ENCODE data around the gene SGK2.

SGK2 gene

DNA sequence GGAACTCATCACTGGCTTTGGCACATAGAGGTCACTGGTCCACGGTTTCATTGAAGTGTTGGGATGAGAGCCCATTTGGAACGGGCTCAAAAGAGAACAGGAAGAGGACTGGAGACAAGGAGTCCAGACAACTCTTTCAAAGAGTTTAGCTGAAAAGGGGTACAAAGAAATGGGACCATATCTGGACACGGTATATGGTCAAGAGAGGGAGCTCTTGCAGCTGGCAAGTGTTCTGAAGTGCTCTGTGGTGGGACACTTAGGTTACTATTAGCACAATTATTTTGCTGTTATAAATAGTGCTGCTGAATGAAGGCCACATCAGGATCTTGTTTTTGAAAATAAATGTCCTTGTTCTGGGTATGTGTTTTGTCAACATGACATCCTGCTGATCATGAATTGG, 4.6 kb downstream of the SGK2 start:
- Histone ChIP-seq H3K36me3 (ENCODE audit: insufficient read depth, low read length) (no peaks in the 10 kb centered on the region), H3K27me3 (ENCODE audit: insufficient read depth, low read length, poor library complexity) (no peaks in the 10 kb centered on the region), H3K27ac (ENCODE audit: low read length) (no peak overlapping the region), H3K9ac (ENCODE audit: low read depth, low read length) (no peak overlapping the region), H3K4me1 (ENCODE audit: insufficient read depth, low read length) (no peaks in the 10 kb centered on the region), H3K4me3 (ENCODE audit: low read depth in 1 of 2, low read length in 2 of 2) (no peak overlapping the region), H3K4me2 (ENCODE audit: insufficient read depth, low read length) (no peak overlapping the region), H2AFZ (ENCODE audit: low read depth, low read length) (no peak overlapping the region), H4K20me1 (ENCODE audit: insufficient read depth, low read length) (no peaks in the 10 kb centered on the region), H3K79me2 (ENCODE audit: insufficient read depth, low read length) (no peaks in the 10 kb centered on the region), H3K9me3 (ENCODE audit: insufficient read depth, low read length, severe bottlenecking) (no peaks in the 10 kb centered on the region)
- DNase-seq = no peak
- ATAC-seq (ENCODE audit: insufficient read depth, low read depth) = no peak
- TF ChIP-seq, protein P1, sequence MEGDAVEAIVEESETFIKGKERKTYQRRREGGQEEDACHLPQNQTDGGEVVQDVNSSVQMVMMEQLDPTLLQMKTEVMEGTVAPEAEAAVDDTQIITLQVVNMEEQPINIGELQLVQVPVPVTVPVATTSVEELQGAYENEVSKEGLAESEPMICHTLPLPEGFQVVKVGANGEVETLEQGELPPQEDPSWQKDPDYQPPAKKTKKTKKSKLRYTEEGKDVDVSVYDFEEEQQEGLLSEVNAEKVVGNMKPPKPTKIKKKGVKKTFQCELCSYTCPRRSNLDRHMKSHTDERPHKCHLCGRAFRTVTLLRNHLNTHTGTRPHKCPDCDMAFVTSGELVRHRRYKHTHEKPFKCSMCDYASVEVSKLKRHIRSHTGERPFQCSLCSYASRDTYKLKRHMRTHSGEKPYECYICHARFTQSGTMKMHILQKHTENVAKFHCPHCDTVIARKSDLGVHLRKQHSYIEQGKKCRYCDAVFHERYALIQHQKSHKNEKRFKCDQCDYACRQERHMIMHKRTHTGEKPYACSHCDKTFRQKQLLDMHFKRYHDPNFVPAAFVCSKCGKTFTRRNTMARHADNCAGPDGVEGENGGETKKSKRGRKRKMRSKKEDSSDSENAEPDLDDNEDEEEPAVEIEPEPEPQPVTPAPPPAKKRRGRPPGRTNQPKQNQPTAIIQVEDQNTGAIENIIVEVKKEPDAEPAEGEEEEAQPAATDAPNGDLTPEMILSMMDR (IDR thresholded peaks at IDR 0.05; ENCODE audit: borderline replicate concordance, extremely low read depth, low read length, poor library complexity, severe bottlenecking) = no peak
- no peak for TF ChIP-seq EZH2 (IDR thresholded peaks at IDR 0.05; ENCODE audit: borderline replicate concordance, low read depth, low read length, severe bottlenecking)

DNA sequence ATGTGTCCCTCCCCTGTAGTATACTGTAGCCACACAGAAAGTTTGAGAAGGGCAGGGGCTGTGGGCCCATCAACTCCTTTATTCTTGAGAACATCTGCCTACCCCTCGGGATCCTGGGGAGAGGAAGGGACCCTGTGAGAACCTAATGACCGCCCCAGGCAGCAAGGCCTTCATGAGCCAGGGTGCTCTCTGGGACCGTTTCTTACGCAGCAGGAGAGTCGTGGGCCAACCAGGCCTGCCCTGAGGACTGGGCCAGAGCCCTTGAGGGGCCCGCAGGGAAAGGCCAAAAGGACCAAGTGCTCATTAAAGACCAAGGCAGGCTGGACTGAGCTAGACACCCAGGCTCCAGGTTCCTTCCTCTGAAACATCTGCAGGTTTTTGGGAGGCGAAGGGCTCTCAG, 5.2 kb downstream of the SGK2 start:
- no peaks in the 10 kb centered on the region for H3K27me3 ChIP-seq (ENCODE audit: insufficient read depth, low read length, poor library complexity)
- H3K36me3 ChIP-seq (ENCODE audit: insufficient read depth, low read length) = no peaks in the 10 kb centered on the region
- no peak overlapping the region for H3K9ac ChIP-seq (ENCODE audit: low read depth, low read length)
- no peaks in the 10 kb centered on the region for H3K79me2 ChIP-seq (ENCODE audit: insufficient read depth, low read length)
- H4K20me1 ChIP-seq (ENCODE audit: insufficient read depth, low read length) = no peaks in the 10 kb centered on the region
- H3K27ac ChIP-seq (ENCODE audit: low read length) = no peak overlapping the region
- TF ChIP-seq, protein P1 (IDR thresholded peaks at IDR 0.05; ENCODE audit: borderline replicate concordance, extremely low read depth, low read length, poor library complexity, severe bottlenecking) = no peak
- no peak for TF ChIP-seq EZH2 (IDR thresholded peaks at IDR 0.05; ENCODE audit: borderline replicate concordance, low read depth, low read length, severe bottlenecking)
- ATAC-seq (ENCODE audit: insufficient read depth, low read depth) (no peak), DNase-seq (no peak)
- no peaks in the 10 kb centered on the region for H3K9me3 ChIP-seq (ENCODE audit: insufficient read depth, low read length, severe bottlenecking)
- no peak overlapping the region for H2AFZ ChIP-seq (ENCODE audit: low read depth, low read length)
- H3K4me3 ChIP-seq (ENCODE audit: low read depth in 1 of 2, low read length in 2 of 2) = no peak overlapping the region
- H3K4me1 ChIP-seq (ENCODE audit: insufficient read depth, low read length) = no peaks in the 10 kb centered on the region
- H3K4me2 ChIP-seq (ENCODE audit: insufficient read depth, low read length) = no peak overlapping the region

DNA sequence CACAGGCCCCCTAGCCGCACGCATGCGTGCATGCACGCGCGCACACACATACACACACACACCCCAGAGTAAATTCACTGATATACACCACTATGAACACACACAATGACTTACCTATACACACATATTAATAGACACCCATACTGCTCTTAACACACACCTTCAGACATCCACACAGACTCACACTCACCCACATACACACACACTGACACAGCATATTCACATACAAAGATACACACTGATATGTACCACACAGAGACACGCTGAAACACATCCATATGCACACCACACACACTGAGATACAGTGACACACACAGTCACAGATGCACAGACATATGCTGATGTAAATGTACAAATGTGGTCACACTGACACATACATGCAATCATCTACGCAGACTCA, 5.6 kb downstream of the SGK2 start:
- H2AFZ ChIP-seq (ENCODE audit: low read depth, low read length) = no peak overlapping the region
- H3K9ac ChIP-seq (ENCODE audit: low read depth, low read length) = no peak overlapping the region
- H3K36me3 ChIP-seq (ENCODE audit: insufficient read depth, low read length) = no peaks in the 10 kb centered on the region
- no peaks in the 10 kb centered on the region for H4K20me1 ChIP-seq (ENCODE audit: insufficient read depth, low read length)
- no peaks in the 10 kb centered on the region for H3K4me1 ChIP-seq (ENCODE audit: insufficient read depth, low read length)
- TF ChIP-seq EZH2 (IDR thresholded peaks at IDR 0.05; ENCODE audit: borderline replicate concordance, low read depth, low read length, severe bottlenecking) = no peak
- TF ChIP-seq, protein P1 (IDR thresholded peaks at IDR 0.05; ENCODE audit: borderline replicate concordance, extremely low read depth, low read length, poor library complexity, severe bottlenecking) = no peak
- no peak overlapping the region for H3K27ac ChIP-seq (ENCODE audit: low read length)
- ATAC-seq (ENCODE audit: insufficient read depth, low read depth) = no peak
- no peaks in the 10 kb centered on the region for H3K27me3 ChIP-seq (ENCODE audit: insufficient read depth, low read length, poor library complexity)
- H3K9me3 ChIP-seq (ENCODE audit: insufficient read depth, low read length, severe bottlenecking) = no peaks in the 10 kb centered on the region
- no peak overlapping the region for H3K4me2 ChIP-seq (ENCODE audit: insufficient read depth, low read length)
- no peak for DNase-seq
- no peak overlapping the region for H3K4me3 ChIP-seq (ENCODE audit: low read depth in 1 of 2, low read length in 2 of 2)
- no peaks in the 10 kb centered on the region for H3K79me2 ChIP-seq (ENCODE audit: insufficient read depth, low read length)
